Activated CD4-positive, alpha-beta T cell treated with anti-CD3 and anti-CD28 coated beads, Interleukin-2, amount 50 U/mL, for 1 hour (primary cell): ENCODE data around the gene EVA1A.
"Not testable (repeated sequence)": the region's sequence is repeated elsewhere in the genome, so short reads cannot be mapped to it uniquely, and the experiment has no call there.

Experiments used
- DNase-seq: peaks from one replicate; pipeline ENCODE4 v3.0.0-alpha.2; 2020

The EVA1A gene

DNA sequence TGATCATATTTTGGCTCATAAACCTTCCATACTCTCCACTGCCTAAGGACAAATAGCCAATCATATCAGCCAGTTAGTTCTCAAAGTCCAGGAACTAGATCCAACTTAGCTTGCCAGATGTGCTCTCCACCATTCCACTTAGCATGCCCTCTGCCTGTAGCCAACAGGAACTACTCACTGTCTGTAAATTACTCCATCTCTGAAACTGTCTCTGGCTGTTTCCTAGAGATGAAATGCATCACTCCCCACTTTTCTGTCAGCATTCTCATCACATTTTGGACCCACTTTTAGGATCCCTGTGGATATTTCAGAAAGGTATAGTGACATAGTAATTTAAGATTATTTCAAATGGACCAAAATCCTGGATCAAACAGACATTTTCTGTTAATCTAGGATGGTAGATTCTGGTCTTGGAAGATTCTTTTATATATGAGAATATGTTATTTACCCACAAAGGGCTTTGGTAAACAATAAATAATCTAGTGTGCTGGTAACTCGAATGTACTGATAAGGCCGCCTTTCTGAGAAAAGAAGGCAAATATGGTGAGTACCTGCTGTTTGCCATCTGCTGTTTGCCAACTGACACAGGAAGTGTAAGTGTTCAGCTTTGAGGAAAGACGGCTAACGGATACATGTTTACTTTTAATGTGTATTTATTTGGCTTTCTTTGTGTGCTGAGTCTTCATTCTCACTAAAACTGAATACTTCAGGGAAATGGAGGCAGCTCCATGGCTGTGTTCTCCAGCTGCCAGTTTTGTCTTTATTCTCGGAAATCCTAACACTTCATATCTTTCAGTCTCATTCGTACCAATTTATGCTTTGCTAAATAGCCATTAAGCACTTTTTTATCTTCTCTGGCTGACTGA is 79.5 kb downstream of the EVA1A start:
- DNase-seq, result no peak

DNA sequence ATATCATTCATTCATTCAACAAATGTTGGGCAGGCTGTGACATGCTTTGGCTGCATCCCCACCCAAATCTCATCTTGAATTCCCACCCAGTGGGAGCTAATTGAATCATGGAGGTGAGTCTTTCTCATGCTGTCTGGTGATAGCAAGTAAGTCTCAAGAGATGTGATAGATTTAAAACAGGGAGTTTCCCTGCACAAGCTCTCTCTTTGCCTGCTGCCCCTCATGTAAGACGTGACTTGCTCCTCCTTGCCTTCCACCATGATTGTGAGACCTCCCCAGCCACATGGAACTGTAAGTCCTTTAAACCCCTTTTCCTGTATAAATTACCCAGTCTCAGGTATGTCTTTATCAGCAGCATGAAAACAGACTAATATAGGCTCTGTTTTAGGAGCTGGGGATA is 83.0 kb downstream of the EVA1A start:
- DNase-seq, result not testable (repeated sequence)

DNA sequence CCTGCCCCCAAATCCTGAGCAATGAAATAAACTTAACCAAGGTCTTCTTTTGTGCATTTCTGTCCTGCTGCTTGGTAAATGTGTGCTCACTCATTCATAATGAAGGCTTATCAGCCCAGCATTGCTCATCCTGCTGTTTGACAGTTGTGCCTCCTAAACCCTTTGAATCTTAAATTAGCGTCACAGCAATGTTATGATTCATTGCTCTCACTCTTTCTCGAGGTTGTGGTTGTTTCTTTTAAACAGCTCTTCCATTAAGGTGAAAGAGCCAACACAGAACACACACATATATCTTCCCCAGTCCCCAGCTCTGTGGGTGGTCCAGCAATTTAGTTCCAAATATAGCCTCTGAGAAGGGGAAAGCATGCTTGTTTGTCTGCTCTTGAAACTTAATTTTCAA is 84.0 kb downstream of the EVA1A start:
- no peak for DNase-seq

DNA sequence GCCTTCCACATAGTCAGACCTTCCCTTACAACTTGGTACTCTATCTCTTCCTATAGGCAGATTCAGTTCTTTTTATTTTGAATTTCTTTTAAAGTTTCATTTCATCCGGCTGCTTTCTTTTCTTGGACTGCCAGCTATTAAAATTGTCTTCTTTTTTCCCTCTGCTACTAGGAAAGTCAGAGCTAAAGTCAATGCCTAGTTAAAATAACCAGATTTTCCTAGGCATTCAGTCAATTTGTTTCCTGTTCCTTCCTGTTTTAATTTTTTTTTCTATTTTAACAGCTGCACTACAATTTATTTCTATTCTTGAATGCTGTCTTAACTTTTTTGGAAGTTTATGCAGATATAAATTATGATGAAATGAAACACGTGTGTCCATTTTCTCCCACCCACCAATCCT is 84.8 kb downstream of the EVA1A start:
- DNase-seq, result no peak

DNA sequence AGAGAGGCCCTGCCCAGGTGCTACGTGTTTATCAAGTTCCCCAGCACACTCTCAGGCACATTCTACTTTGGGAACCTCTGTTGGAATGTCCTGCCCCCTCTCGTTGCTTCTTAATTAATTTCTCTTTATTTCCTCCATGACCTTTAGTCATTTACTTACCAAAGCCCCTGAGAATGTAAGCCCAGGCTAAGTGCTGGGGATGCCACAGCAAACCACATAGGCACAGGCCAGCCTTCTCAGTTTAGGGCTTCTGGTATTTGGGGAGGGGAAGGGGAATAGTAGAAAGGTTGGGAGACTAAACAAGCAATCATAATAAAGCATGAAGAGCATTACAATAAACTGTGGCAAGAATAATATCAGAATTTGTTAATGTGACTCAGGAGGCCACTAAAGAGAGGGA is 85.7 kb downstream of the EVA1A start:
- DNase-seq, result no peak

DNA sequence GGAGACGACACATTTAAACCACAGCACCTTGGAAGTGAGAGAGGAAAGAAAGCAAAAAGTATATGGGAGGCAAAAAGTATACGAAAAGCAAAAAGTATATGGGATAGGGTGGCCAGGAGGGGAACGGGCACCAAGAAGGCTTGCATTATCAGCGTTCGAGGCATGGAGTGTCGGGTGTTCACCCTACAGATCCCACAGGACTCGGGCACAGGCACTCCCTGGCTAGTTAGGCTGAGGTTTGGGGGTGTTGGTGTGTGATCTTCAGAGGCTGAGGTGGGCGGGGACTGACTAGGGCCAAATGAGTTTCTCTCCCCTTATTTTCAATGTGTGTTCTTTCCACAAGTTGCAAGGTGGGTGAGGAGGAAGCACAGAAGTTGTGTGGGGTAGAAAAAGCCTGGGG is 86.6 kb downstream of the EVA1A start:
- no peak for DNase-seq

DNA sequence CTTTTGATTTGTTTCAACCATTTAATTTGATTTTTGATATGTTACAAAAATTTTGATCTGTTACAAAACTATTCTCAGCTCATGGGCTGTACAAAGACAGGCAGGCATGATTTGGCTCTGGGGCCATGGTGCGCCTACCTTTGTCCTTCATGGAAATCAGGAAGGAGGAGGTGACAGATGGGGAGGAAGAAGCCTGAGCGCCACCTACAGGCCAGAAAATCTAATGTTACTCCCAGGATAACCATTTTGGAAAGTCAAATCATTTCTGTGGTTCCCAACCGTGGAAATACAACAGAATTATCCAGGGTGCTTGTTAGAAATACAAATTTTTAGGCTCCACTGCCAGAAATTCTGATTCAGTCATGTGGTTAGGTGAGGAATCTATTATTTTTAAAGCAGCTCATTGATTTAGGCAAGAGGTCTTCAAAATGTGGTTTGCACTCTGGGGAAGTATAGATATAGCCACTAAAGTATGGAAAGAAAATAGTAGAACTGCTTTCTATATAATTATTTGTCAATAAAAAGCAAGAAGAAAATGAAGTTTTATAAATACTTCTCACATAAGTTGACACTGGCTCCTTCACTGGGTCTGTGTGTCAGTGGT is 93.9 kb downstream of the EVA1A start:
- DNase-seq, result no peak

DNA sequence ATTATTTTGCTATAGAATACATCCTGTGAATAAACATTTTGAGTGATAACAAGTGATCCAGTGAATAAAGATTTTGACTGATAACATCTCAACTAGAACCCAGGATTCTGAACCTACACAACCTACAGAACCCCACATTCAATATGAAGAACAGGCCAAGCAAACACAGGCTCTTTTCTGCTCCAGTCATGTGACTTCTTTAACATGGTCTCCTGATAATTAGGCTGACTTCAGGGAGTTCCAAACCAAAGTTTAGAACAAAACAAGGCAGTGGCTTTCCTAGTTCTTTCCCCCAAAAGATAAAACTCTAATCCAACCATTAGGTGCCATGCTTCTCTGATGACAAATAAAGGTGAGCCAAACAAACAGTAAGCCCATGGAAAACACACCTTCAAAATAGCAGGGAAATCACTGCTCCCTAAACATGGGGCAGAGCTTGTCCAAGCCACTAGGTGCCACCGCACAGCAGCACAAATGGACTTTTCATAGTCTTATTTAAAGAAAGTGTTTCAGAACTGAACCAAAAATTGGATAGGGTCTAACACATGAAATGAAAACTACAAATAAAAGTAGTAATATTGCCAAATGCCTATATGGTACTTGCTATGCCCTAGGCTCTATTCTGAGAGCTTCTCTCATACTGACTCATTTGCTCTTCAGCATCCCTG is 95.3 kb downstream of the EVA1A start:
- DNase-seq, result no peak

DNA sequence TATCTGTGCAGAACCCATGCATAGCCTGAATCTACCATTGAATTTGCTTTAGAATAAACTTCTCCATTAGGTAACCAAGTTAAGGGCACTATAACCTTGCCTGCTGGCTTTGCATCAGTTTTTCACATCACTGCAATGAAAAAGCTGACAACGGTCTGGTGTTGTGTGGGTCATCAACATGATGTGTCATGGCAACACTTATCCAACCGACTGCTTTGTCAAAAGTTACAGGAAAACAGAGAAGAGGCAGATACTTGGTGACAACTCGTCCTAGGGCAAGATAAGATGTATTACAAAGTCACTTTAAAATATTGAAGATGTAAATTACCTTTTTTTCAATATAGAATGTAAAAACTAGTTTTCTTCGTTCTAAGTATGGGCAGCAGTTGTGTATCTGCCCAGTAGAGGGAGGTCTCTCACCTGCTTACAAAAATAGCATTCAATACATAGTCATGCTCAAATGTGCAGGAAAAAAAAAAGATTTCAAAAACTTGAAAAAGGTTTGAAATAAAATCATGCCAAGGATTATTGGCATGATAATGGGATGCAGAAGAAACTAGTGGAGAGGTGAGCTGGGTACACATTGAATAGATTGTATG is 96.3 kb downstream of the EVA1A start:
- no peak for DNase-seq

DNA sequence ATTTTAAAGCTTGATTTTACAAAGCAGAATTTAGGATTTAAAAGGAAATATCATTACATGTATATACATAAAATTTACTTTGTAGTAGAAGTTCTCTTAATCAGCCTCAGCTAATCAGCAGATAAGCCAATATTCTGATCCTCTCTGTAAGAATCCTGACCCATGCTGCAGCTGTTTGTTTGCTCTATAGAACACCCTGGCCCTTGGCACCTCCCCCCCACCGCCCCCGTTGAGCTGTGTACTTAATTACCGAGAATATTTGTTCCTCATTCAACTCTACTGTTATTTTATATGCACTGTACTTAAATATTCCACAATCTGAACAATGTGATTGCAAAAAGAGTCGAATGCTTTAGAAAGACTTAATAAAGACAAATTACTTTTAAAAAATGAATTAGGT is 98.0 kb downstream of the EVA1A start:
- no peak for DNase-seq

DNA sequence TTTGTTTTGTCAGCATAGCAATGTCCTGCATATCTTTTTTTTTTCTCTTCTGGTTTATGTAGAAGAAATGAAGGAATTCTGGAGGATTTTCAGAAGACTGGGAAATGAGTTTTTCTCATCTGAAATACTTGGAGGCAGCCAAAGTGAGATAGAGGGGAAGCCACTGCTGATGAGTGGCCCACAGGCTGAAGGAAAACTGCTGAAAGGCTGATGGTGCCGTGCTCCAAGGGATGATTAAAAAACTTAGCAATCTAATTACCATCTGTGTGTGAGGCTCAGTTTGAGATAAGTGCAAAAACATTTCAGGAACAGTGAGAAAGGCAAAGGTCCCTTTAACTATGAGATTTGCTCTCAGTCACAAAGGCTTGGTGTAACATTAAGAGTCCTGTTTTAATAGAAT is 98.5 kb downstream of the EVA1A start:
- DNase-seq, result no peak

DNA sequence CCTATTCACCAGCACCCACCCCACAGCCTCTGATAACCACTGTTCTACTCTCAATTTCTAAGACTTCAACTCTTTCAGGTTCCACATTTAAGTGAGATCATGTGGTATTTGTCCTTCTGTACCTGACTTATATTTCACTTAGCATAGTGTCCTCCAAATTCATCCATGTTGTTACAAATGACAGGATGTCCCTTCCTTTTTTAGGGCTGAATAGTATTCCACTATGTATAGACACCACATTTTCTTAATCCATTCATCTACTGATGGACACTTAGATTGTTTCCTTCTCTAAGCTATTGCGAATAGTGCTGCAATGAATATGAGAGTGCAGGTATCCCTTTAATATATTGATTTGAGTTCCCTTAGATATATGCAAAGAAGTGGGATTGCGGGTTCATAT is 100.1 kb downstream of the EVA1A start:
- no peak for DNase-seq

DNA sequence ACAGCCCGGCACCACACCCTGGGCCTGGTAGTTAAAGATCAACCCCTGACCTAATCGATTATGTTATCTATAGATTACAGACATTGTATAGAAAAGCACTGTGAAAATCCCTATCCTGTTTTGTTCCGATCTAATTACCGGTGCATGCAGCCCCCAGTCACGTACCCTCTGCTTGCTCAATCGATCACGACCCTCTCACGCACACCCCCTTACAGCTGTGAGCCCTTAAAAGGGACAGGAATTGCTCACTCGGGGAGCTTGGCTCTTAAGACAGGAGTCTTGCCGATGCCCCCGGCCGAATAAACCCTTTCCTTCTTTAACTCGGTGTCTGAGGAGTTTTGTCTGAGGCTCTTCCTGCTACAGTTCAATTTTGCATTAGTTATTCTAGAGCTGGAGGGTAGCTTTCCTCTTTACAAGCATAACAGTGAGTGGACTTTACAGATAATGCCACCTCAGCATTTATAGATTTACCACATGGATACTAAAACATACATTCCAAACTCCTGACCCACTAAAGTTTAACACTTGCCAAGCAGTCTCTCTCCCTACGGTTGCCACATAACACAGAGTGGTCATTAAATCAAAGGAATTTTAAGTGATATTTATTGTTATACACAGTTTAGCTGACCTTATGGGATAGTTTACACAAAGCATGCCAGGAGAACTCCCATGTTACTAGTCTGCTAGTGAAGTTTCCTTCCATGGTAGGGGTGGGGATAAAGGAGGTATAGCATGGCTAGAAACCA is 101.0 kb downstream of the EVA1A start:
- DNase-seq, result no peak

DNA sequence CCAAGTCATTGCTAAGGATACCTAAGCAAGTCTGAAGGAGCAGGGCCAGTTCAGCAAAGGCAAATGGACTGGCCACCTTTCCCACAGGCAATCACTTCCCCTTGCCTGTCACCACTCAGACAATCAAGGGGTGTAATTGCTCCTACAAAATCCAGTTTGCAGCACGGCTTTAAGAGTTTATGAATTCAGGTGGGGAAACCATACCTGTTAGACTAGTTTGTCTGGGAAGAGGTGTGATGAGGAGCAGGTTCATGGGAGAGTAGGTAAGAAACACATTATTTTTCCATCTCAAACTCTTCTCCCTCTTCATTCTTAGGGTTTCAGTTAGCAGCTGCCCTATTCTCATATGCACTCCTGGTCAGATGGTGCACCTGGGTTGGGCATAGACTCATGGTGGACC is 102.5 kb downstream of the EVA1A start:
- no peak for DNase-seq

DNA sequence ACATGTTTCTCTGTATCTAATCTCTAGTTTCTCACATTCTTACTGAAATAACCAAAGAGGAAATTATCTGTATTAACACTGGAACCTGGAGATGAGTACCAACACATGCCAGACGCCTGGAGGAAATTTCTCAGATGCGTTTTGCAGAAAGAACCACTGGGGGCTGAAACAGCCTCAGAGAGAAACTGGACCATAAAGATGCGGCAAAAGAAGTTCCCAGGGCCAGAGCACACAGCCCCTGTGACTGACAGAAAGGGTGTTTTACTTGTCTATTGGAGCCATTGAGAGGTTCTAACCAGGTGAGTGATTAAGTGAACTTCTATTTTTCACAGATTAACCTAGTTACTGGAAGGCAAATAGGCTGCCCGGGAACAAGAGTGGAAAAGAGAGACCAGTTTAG is 103.9 kb downstream of the EVA1A start:
- DNase-seq, result no peak

DNA sequence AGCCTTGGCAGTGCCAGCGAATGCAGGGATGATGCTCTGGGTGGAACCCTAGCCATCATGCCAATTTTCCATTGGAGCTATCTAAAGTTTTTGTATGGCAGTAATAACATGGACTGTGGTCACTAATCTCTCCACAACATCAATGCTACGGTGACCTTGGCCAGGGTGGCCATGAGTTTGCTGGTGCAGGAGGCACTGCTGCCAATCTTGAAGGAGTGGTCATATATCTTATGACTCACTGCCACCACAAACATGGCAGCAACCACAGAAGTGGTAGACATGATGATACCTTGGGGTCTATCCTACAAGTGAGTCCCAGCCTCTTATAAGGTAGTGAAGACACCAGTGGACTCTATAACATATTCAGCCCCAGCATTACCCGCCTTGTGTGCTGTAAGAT is 104.6 kb downstream of the EVA1A start:
- no peak for DNase-seq

DNA sequence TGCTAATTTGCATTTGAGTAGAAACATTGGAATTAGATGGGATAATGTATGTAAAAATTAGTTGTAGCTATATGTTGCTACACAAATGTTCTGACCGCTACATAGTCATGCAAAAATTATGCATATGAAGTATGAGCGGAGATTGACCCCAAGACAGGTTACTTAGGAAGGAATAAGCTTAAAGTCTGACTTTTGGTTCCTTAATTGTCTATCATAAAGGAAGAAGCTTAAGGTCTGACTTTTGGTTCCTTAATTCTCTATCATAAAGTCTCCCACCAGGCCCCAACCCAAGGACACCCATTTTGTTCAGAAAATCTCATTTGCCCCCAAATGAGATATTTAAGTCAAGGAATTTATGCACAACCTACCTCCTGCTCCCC is 106.5 kb downstream of the EVA1A start:
- DNase-seq, result no peak

DNA sequence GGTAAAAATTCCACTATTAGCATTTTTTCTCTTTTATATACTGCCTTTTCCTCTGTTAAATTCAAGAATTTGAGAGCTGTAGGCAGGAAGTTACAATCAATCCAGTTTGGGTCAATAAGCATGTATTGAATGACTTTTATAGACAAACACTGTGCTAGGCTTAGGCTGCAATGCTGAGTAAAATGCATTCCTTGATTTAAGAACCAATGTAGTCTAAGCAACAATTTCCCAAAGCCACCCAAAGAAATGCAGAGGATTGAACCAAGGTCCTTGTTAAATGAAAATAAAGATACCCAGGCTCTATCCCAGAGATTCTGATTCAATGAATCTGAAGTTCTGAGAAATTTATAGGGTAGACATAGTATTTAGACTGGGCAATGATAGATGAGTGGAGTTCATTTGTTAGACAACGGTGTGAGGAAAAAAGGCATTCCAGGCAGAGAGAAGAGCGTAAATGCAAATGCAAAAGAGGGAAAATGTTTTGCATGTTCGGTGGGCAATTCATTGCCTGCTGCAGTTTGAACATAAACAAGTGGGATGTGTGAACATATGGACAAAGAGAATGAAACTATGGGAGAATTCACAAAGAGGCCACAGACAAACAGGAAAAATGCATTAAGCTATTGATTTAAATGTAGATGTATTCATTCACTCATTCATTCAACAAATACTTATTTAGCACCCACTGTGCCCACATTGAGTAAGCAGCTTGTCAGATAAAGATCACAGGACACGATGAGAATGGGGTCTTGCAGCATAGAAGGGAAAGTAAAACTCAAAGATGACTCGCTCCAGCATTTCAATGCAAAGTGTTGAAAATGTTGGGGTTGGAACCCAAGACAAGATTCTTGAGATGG is 107.1 kb downstream of the EVA1A start:
- DNase-seq, result no peak

DNA sequence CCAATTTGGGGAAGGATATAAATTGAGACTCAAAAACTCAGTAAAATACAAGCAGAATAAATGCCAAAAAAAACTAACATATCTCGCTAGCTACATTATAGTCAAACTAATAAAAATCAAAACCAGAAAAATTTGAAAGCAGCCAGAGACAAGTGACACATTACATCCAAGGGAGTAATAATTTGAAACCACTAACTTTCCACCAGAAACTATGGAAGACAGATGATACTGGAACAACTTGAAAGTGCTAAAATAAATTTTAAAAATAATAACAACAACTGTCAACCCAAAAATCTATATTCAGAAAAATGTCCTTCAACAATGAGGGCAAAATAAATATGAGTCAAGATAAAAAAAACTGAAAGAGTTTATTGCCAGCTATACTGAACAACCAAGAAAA is 110.7 kb downstream of the EVA1A start:
- DNase-seq, result no peak

DNA sequence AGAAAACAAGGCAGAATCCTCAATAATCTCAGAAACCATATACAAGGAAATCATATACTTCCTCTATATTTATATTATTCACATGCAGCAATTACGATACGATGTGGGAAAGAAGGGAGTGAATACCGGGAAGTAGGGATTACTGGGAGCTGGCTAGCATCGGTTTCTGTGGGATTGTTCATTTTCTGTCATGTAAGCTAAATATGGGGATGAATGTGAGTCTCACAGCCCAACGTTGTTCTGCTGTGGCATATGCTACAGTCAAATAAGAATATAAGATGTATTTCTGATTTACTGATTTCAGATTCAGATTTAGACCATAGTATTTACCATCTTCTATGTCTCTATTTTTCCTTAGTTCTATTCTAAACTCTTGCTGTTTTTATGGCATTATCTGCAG is 113.6 kb downstream of the EVA1A start:
- DNase-seq, result no peak
